Measurements from ENCODE around the gene RTN1.

RTN1 gene

DNA sequence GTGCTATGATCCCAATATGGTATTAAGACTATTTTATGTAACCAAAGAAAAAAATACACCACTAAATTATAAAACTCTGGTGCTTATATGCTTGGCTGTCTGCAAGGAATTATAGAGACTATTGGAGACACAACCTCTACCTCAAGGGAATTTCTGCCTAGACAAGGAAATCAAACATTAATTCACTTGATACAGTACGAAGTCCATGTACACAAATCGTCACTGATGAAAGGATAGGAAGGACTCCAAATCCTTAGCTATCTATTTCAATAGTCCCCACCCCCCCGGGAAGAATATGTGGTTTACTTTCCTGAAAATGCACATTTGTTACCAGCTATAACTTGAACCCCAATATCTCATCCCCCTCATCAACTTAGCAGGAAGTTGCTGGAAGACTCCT, 21.9 kb downstream of the RTN1 start:
- no peak for DNase-seq

DNA sequence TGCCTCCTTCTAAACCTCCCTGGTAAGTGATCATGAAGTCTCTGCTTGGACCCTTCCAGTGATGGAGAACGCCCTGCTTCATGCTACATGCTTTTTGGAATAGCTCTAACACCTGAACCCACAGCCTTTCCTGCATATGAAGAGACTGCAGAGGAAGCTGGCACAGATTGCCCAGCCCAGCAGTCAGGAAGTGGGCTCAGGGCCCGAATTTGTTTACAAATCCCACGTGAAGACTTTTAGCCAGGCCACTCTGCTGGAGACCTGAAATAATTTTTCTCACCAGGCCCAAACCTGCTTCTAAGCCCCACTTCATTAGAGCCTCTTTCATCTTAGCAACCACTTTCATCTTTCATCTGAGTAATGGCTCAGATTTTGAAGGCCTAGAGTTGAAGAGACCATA, 22.9 kb downstream of the RTN1 start:
- DNase-seq: no peak

DNA sequence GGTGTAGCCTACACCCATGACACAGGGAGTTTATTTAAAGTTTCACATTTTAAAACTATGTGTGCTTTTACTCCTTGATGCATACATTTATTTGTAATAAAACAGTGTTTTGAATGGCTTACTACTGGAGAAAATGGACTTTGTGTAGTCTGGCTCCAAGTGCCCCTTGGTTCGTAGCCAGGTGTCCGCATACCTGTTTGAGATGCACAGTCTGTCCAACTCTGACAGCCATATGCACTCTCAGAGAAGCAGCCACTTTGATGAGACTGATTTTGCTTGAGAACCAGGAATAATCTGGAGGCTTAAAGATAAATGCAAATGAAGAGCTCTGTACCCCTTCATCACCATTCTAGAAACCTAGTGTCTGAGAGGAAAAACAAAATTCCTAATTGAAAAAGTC, 24.0 kb downstream of the RTN1 start:
- DNase-seq: no peak

DNA sequence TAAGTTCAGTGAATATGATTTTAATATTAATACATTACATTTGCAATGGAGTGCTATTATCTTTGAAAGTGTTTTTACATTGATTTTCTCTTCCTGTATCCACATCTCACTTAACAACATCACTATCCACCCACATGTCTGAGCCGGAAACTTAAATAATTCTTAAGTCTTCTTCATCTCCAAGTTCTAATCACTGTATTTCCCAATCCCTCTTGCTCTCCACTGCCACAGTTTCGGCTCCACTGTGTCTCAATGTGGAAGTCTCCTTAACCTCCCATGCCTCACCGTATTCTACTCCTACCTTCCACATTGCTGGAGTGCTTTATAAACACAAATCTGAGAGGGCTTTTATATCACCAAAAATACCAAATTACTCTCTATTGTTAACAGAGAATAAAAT, 25.3 kb downstream of the RTN1 start:
- no peak for DNase-seq

DNA sequence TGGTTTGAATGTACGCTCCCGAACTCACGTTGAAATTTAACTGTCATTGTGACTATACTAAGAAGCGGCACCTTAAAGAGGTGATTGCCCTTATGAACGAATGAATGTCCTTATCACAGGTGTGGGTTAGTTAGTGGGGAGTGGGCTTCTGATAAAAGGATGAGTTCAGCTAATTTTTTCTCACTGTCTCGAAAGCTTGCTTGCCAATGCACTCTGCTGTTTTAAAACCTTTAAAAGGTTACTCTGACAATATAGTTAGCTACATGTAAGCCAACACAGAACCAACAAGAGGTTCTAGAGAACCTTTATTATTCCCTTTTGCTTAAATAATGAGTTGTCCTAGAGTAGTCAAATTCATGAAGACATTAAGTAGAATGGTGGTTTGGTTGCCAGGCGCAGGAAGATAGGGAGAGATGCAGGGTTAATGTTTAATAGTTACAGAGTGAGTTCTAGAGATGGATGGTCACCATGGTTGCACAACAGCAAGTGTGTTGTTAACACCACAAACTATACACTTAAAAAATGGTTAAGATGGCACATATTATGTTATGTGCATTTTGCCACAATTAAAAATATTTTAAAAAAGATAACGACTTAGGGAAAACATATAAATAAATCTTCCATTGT, 26.3 kb downstream of the RTN1 start:
- DNase-seq: no peak

DNA sequence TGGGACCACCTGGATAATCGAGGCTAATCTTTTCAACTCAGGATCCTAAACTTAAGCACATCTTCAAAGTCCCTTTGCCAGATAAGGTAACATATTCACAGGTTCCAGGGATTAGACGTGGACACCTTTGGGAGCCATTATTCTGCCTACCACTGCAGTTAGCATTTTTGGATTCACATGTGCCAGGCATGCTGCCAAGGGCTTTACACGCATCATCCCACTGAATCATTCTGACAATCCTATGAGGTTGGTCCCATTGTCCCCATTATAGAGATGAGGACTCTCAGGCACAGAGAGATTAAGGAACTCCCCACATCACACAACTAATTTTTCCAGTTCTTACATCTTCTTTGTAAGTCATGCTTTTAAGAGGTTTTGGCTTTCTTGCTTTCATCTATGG, 34.5 kb downstream of the RTN1 start:
- no peak for DNase-seq

DNA sequence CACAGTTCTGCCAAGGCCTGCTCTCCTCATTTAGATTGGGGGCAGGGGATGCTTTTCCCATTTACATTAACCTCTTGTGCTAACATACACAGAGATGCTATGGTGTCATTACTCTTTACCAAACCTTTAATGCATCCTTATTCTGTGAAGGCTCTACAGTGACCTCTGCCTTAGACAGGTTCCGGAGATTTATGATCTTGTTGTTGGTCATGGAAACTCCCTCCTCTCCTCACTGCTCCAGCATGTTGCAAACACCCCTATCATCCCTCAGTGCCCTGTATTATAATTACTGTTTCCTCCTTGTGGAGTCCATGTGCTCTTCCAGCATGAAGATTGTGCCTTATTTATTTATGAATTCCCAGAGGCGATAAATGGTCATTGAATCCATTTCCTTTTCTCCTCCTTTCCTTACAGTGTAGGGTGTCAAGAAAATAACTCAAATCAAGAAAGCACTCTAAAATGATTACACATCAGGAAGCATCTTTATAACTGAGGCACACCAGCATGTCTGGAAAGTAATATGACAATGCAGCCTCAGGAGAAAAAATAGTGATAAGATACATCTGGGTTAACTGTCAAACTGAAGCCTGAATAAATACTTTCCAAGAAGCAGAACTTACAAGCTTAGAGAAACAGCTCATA, 37.8 kb downstream of the RTN1 start:
- no peak for DNase-seq

DNA sequence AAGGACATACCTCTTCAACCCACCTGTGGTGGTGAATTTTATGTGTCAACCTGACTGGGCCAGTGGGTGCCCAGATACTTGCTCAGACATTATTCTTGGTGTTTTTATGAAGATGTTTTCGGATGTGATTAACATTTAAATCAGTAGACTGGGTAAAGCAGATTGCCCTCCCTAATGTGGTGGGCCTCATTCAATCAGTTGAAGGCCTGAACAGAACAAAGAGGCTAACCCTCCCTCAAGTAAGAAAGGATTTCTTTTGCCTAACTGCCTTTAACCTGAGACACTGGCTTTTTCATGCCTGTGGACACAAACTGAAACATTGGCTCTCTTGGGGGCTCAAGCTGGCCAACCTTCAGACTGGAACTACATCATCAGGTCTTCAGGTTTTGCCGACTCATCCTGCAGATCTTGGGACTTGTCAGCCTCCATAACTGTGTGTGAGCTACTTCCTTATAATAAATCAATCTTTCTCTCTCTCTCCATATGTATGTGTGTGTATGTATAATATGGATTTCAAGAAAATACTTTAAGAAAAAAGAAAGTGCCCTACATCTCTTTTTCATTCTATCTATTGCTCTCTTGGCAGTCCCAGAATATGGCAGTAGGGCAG, 39.4 kb downstream of the RTN1 start:
- DNase-seq: no peak

DNA sequence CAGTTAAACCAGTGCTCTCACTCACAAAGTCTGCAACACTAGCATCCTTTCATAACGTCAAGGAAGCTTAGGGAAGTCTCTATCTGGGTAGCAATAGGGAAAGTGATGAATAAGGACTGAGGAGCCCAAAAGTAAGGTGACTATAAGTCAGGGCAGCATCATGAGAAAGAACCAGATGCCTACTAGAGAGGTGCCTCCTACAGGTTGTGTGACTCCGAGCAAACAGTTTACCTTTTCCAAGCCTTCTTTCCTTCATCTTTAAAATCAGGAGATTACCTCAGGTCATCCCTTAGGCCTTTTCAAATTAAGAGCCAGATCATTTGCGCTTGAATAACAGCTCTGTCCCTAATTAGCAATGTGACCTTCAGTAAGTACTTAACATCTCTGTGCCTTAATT, 40.2 kb downstream of the RTN1 start:
- DNase-seq: no peak

DNA sequence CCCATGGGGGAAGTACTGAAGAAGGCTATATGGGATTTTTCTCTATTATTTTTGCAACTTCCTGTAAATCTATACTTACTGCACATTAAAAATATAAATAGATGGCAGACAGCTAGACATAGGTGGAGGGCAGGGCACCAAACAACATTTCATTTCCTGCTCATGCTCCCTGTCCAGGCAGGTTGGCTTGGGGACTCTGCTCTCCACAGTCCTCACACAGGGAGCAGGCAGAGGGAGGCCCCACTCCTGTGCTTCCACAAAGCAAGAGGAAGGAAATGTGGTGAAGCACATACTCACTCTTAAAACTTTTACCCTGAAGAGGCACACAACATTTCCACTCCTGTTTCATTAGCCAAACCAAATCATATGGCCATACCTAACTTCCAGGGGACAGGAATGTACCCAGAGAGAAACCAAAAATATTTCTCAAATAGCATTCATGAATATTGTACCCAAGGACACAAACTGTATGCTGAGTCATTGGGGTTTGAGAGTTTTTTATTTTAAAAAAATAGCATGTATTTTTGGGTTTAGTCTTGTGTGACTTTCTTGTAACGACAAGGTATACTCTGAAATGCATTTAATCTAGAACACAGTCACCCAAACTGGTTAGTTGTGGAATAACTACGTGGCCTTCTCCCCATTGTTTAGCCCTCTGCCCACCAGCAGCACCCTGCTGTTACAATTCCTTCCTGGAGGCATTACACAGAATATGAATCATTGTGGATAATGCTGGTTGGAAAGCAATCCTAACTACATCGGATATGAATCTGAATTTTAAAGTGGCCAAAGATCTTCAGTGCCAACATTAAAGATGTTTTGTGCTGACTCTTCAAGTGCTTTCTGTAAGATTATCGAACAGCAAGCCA, 40.9 kb downstream of the RTN1 start:
- no peak for DNase-seq

DNA sequence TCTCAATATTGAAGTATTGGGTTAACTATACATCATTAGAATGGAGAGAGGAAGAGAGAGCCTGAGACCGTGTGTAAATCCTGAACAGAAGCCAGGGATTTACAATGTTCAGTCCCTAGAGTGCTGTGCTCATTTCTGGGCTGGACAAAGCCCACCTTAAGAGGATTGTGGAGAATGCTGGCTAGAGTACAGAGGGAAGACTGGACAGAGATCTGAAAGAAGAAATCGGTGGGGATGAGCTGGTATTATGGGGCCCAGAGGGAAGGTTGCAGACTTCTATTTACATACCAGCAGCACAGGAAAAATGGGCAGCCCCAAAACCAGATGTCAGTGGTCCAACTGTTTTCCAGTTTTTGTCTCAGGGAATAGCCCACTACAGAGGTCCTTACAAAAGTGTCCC, 42.3 kb downstream of the RTN1 start:
- no peak for DNase-seq

DNA sequence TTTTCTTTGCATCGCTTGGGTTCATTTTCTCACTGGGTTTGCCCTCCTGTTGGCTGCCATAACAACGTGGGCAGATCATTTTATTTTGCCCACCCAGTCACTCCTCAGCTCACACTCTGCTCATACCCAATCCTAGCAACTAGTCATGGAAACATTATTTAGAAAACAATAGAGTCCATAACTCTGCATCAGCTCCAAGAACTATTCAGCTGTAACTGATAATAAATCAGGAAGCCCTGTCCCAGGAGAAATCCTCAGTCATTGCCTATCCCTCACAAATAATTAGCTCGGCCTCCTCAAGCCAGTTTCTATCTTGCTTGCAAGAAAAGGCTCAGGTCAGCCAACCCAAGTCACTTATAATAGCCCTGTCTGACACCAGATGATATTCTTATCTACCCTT, 43.2 kb downstream of the RTN1 start:
- no peak for DNase-seq

DNA sequence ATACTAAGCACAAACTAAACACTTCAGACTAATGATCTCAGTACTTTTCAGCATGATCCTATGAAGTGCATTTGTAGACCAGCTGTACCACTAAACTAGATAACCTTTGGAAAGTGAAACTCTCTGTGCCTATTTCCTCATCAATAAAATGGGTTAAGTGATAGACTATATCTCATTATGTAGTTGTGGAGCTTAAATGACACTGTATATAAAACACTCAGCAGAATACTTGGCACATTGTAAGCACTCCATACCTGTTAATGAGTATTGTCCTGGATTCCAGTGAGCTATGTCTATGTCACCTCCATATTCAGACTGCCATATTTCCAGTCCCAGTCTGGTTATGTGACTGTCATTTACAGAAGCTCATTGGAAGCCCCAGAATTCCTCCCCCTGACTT, 44.4 kb downstream of the RTN1 start:
- DNase-seq: no peak

DNA sequence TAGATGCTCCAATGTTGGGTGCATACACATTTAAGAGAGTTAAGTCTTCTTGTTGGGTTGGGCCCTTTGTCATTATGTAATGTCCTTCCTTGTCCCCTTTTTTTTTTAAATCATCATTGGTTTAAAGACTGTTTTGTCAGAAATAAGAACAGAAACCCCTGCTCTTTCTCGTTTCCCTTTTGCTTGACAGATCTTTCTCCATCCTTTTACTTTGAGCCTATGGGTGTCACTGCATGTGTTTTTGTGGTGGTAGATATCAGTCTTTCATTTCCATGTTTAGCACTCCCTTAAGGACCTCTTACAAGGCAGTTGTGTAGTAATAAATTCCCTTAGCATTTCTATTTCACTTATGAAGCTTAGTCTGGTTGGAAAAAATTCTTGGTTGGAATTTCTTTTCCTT, 47.4 kb downstream of the RTN1 start:
- no peak for DNase-seq

DNA sequence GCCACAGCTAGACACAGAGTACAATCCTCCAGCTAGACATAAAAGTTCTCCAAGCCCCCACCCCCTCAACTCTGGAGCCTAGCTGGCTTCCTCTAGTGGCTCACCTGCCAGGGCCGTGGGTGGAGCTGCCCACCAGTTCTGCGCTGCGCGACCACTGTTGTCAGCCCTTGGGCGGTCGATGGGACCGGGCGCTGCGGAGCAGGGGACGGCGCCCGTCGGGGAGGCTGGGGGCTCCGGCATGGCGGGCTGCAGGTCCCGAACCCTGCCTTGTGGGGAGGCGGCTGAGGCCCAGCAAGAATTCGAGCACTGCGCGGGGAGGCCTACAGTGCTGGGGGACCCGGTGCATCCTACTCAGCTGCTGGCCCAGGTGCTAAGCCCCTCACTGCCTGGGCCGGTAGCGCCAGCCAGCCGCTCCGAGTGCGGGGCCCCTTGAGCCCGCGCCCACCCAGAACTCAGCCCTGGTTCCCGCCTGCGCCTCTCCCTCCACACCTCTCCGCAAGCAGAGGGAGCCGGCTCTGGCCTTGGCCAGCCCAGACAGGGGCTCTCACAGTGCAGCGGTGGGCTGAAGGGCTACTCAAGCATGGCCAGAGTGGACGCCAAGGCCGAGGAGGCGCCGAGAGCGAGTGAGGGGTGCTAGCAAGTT, 51.0 kb downstream of the RTN1 start:
- DNase-seq: no peak

DNA sequence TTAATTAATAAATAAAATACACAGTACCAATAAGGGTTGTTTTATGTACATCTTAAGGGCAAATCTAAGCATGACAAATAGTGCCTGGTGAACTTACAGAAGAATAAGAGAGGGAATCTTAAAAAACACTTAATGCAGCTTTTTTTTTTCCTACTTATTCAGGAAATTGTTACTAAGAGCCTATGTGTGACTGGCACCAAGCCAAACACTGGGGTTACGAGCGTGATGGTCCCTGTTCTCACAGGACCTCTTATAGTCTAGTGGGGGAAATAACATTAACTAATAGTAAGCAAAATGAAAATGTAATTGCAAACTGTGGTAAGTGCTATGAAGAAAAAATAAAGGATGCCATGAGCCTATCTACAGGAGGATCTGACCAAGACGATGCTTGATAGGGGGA, 53.6 kb downstream of the RTN1 start:
- DNase-seq: no peak

DNA sequence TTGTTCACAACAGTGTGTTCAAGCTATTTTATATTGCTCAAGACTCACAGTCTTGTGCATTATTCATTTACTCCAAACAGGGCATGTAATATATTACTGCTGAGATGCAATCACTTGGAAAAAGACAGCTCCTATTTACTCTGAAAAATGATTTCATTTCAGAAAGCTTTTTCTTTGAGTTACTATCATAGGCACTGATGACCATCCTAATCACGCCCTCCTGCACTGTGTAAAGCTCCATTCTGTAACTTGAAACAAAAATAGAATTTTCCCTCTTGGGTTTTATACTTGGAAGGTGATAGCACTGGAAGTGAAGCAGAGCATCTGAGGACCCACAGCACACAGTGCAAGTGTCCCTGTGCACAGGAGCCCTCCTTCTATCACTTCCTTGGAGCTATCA, 55.6 kb downstream of the RTN1 start:
- no peak for DNase-seq

DNA sequence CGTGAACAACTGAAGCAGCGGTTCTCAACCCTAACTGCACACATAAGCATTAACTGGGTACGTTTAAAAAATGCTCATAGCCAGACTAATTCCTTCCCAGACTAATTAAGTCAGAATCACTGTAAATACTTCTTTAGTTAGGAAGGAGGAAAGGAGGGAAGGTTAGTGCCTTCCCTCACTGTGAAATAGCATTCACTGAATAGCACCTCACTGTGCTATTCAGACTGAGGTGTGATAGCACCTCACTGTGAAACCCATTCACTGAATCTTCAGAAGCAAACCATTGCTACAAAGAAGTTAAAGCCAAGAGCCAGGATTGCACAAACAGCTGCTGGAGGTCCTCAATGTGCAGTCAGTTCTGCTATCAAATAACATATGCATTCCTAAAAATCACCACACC, 58.8 kb downstream of the RTN1 start:
- DNase-seq: no peak

DNA sequence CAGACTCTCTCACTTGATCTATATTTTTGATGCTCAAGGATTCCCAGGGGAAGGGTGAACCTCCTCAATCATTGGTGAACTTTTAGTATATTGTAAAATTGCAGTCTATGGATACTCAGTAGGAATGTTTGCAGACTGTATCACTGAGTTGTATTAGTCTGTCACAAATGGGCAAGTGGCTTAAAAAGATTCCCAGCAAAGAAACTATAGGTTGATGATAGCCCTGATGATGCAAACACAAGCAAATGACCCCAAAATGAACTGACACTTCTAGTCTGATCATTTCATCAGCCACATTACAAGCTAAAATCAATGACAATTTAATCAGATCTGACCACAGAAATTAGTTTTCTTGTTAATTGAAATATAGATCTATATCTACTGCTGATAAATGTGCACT, 59.5 kb downstream of the RTN1 start:
- DNase-seq: no peak

DNA sequence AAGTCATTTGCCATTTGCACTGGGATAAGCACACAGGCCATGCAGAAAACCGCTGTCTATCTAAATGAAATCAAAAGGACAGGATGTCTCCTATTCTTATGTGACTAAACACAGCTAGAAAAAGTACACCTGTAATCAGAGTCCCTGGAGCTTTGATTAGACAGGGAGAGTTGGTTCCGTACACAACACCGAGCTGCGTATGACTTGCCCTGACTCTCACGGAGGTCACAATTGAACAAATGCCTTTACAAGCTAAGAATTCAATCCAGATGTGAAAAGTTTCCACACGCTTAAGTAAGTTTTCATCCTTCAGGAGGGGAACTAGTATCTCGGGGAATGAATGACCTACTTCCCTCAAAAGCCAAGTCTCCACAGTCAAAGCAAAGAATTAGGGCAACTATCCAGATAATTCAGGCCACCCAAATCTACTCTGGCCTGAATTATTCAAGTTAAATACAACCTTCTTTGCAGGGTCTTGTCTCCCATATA, 67.5 kb downstream of the RTN1 start:
- DNase-seq: no peak

DNA sequence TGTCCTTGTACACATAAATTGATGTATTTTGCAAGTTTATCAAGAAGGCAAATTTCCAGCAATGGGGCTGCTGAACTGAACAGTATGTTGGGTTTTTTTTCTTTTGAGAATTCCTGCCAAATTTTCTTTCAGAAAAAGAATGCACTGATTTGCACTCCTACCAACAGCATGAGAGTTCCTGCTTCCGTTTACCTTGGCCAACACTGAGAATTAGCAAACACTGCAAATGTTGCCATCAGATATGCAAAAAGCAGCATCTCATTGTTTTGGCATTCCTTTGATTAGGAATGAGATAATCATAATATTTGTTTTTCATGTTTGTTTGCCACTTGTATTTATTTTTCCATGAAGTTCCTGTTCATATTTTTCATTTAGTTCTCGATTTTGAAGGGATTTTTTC, 82.4 kb downstream of the RTN1 start:
- no peak for DNase-seq

DNA sequence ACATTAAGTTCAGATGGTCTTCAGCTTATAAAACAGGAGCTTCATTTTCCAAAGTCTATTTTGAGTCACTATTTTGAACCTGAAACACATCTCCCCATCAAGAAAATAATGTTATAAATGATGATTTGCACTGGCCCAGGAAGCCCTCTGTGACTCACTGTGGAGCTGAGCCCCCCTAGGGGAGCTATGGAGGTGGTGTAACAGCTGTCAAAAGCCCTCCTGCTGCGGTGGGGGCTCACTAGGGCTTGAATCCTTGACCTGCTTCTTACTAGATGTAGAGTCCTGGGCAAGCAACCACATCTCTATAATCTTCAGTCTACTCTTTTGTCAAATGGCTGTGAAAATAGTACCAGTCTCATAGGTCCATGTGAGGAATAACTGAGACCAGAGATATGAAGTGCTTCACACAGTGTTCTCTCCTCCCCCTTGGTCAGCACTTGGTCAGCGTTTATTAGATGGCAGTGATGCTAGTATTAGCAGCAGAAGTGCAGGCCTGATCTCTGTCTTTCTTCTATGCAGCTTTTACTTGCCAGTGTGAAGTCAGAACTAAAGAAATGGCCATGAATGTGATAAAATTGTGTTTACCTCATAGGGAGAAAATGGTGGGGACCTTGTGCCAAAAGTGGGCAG, 83.4 kb downstream of the RTN1 start:
- no peak for DNase-seq

DNA sequence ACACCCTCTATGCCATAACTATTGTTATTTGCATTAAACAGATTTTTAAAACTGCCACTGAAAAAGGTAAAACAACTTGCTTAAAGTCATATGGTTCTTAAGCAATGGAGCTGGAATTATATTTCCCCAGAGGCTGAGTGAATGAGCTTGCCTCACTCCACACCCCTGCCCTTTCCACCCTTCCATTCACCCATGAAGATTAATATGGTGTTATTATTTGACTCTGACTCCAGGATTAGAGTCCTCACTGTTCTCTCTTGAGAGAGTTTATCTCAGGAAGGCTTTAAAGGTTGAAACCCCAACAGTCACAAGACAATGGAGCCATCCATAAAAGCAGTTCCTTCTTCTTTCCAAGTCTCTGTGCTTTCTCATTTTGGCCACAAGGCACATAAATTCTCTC, 84.9 kb downstream of the RTN1 start:
- no peak for DNase-seq
